GM12878 (cell line): ENCODE results near the gene MAN1B1. TPM values are rescaled to one million over a fixed set of nuclear protein-coding genes. Genes with fewer than 3 reads are reported as not detected.

ENCODE experiments used
- ATAC-seq: fragments of 200-7000 bp; cut with Tn5 transposase; 3 replicates; pipeline ENCODE4 v1.9.1; 2020; ENCODE audit warnings: mild to moderate bottlenecking, moderate library complexity
- BruUV-seq: library from RNA; stranded (reverse); fragments of 400-500 nt; replicated peaks from 2 replicates; lab custom pipeline; 2021; lab: Mats Ljungman, UMichigan
- CTCF ChIA-PET: fragments of 300-600 bp; sonication (Branson Sonifier 250); formaldehyde crosslinking; extraction: SDS; loops from one replicate; lab custom pipeline; 2021; ENCODE audit warnings: inconsistent platforms; lab: Yijun Ruan, JAX
- POLR2A ChIA-PET: fragments of 350-600 bp; formaldehyde crosslinking; extraction: SDS; loops from one replicate; lab custom pipeline; 2021; ENCODE audit warnings: inconsistent platforms; lab: Charles Lee
- RAD21 ChIA-PET: fragments of 300-600 bp; sonication (Branson Sonifier 250); formaldehyde crosslinking; loops from one replicate; lab custom pipeline; 2023; ENCODE audit warnings: antibody characterized with exemption; ENCODE audit not compliant: unreplicated experiment; lab: Charles Lee
- SMC1A ChIA-PET: fragments of 300-600 bp; sonication (Branson Sonifier 250); formaldehyde crosslinking; loops from one replicate; lab custom pipeline; 2023; ENCODE audit not compliant: unreplicated experiment, uncharacterized antibody; lab: Charles Lee
- DNase-seq: peaks from one replicate; pipeline ENCODE4 v3.0.0-alpha.2; 2011; ENCODE audit warnings: low read depth, low spot score
- FAIRE-seq: peaks from 3 replicates; lab custom pipeline; 2011; peaks lifted over from hg19 to GRCh38; lab: Jason Lieb, UNC
- H2AFZ ChIP-seq: 2 replicates; pipeline ENCODE4 v1.6.0; 2011; ENCODE audit warnings: low read depth, low read length, control low read depth; ENCODE audit not compliant: control insufficient read depth
- H3K27ac ChIP-seq: 2 replicates; pipeline ENCODE4 v1.5.1; 2011; ENCODE audit warnings: control low read depth; ENCODE audit not compliant: control insufficient read depth, insufficient read depth
- H3K27me3 ChIP-seq, 2 experiments: replicated peaks in 1 of 2; 2 replicates each; pipeline versions ENCODE4 v1.6.0 to v1.6.1; 2011; ENCODE audit warnings: low read length in 1 of 2; ENCODE audit not compliant: control insufficient read depth in 2 of 2, insufficient read depth in 2 of 2
- H3K36me3 ChIP-seq, 2 experiments: 2 replicates each; pipeline ENCODE4 v1.5.1; 2011; ENCODE audit warnings: low read length in 1 of 2; ENCODE audit not compliant: control insufficient read depth in 2 of 2, insufficient read depth in 2 of 2
- H3K4me1 ChIP-seq: 2 replicates; pipeline ENCODE4 v1.6.1; 2011; ENCODE audit warnings: mild to moderate bottlenecking, low read length, moderate library complexity, mixed read lengths; ENCODE audit not compliant: control insufficient read depth, insufficient read depth
- H3K4me2 ChIP-seq: 2 replicates; pipeline ENCODE4 v1.6.0; 2011; ENCODE audit warnings: control low read depth; ENCODE audit not compliant: control insufficient read depth, insufficient read depth
- H3K4me3 ChIP-seq: fragments of 200-600 bp; sonication (generic); 2 replicates; pipeline ENCODE4 v1.5.1; 2016
- H3K79me2 ChIP-seq: 2 replicates; pipeline ENCODE4 v1.6.0; 2011; ENCODE audit warnings: low read length; ENCODE audit not compliant: control insufficient read depth, insufficient read depth
- H3K9ac ChIP-seq: 2 replicates; pipeline ENCODE4 v1.8.0; 2011; ENCODE audit warnings: low read length, control low read depth, mixed read lengths; ENCODE audit not compliant: control insufficient read depth, insufficient read depth
- H3K9me3 ChIP-seq: replicated peaks from 3 replicates; pipeline ENCODE4 v1.5.1; 2011; ENCODE audit warnings: mild to moderate bottlenecking, low read length; ENCODE audit not compliant: control insufficient read depth, insufficient read depth
- H4K20me1 ChIP-seq: 2 replicates; pipeline ENCODE4 v1.6.0; 2011; ENCODE audit not compliant: control insufficient read depth, insufficient read depth
- ATF3 ChIP-seq: IDR thresholded peaks from 2 replicates; pipeline ENCODE4 v1.6.1; 2011; ENCODE audit warnings: low read depth, mild to moderate bottlenecking, low read length, moderate library complexity, borderline replicate concordance; ENCODE audit errors: extremely low read depth
- KLF5 ChIP-seq: fragments of 450-650 bp; IDR thresholded peaks from 2 replicates; pipeline ENCODE4 v1.6.1; 2014; ENCODE audit warnings: mild to moderate bottlenecking; ENCODE audit not compliant: partially characterized antibody
- MTA2 ChIP-seq: fragments of 450-650 bp; IDR thresholded peaks from 2 replicates; pipeline ENCODE4 v1.6.1; 2016; ENCODE audit warnings: low read depth, mild to moderate bottlenecking, moderate library complexity
- POLR2AphosphoS2 ChIP-seq: IDR thresholded peaks from 2 replicates; pipeline ENCODE4 v1.6.1; 2011; ENCODE audit warnings: low read depth, mild to moderate bottlenecking, low read length, improper control_type of control experiment, moderate library complexity
- RAD51 ChIP-seq: fragments of 450-650 bp; IDR thresholded peaks from 2 replicates; pipeline ENCODE4 v1.6.1; 2016; ENCODE audit warnings: moderate library complexity, mild to moderate bottlenecking, inconsistent platforms
- TCF12 ChIP-seq: IDR thresholded peaks from 2 replicates; pipeline ENCODE4 v1.6.1; 2011; ENCODE audit warnings: low read depth, mild to moderate bottlenecking, low read length
- WGBS: methylation state at CpG from one replicate; pipeline ENCODE4 v1.1.6; 2016; ENCODE audit warnings: low lambda C conversion rate; ENCODE audit not compliant: insufficient replicate concordance, insufficient coverage; ENCODE audit errors: missing lambda C conversion rate; 5-methylcytosine and 5-hydroxymethylcytosine counted together
- in situ Hi-C: fragments of 300-500 bp; cut with MboI; formaldehyde crosslinking; loops from 9 replicates; pipeline ENCODE4 v1.14.3; 2018; ENCODE audit warnings: mixed read lengths
- intact Hi-C: fragments of 100-400 bp; cut with micrococcal nuclease; formaldehyde crosslinking; loops from one replicate; pipeline ENCODE4 v1.14.2; 2022; ENCODE audit not compliant: unreplicated experiment
- polyA plus RNA-seq, 11 experiments: library from polyadenylated mRNA; depleted of rRNA in 4 of 11; unstranded in 6 of 11; stranded (reverse) in 5 of 11; fragments of >200 nt; fragmentation: Nextera tagmentation in 4 of 11; fragmentation: Illumina TruSeq in 1 of 11; extraction: Ambion mirVana in 4 of 11; extraction: Trizol in 1 of 11; gene quantifications; 1 replicate in 1 of 11; 2 replicates in 10 of 11; pipeline versions ENCODE4 v1.2.1 to v1.2.3, GENCODE V29; 2011 to 2016; ENCODE audit warnings: inconsistent platforms in 2 of 11, missing spikeins in 2 of 11, low read depth in 1 of 11
- total RNA-seq, 4 experiments: library from RNA; depleted of rRNA in 3 of 4; stranded (reverse); fragments of >200 nt in 3 of 4; fragmentation: Illumina TruSeq in 1 of 4; extraction: Trizol in 1 of 4; gene quantifications; 2 replicates each; pipeline versions ENCODE4 v1.2.1 to v1.2.3, GENCODE V29; 2013 to 2021
- TF ChIP-seq, protein P1 (sequence below): IDR thresholded peaks from 2 replicates; pipeline ENCODE4 v1.6.1; 2011; ENCODE audit warnings: low read depth, low read length, improper control_type of control experiment, borderline replicate concordance

MAN1B1 gene
- total and polyA plus RNA-seq, 10 of the 15 experiments (the other 5 are each of a cell fraction or from before 2014, with no cell fraction given), result 0.71 to 34.1 (median 22.7) TPM

DNA sequence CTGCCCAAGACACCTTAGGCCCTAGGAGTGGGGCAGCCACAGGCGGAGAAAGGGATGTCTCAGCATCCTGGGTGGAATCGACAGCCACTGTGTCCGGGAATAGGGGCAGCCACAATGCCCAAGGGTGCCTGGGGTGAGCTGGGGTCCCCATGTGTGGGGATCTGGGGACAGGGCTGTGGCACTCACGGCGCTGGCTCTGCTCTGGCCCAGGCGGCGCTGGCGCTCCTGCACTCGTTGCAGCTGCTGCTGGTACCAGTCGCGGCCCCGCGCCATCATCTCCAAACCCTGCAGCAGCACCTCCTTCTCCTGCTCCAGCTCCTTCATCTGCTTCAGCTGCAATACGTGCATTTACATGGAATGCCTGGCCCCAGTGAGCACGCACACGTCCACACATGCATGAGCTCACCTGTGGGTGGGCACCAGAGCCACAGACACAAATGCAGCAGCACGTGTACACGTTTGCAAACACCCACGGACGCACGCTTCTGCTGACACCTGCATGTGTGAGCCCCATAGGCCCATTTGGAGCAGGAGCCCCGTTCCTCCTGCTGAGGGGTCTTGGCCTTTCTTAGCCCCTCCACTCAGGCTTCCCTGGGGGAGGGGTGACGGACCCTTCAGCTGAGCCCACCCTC, 21.3 kb upstream of the MAN1B1 start:
- POLR2A ChIA-PET, result interaction anchor here (2.5 kb wide), 1 partner anchor 85 kb away, joined by 13 read pairs; no protein-coding TSS in a partner anchor
- BruUV-seq, result no TSS peak

More for the DNA sequence above, 21.3 kb upstream of the MAN1B1 start:
- ChIA-PET CTCF (interaction anchor here (0.6 to 7.9 kb wide), 8 partner anchors 17 to 279 kb away, joined by 3 to 81 read pairs (median 6); partner anchors contain the start of genes MAN1B1 and NPDC1), RAD21 (interaction anchor here (3.1 kb wide), 1 partner anchor 19 kb away, joined by 18 read pairs; the partner anchor contains the start of gene NPDC1), SMC1A (interaction anchor here (1.5 kb wide), 1 partner anchor 19 kb away, joined by 5 read pairs; no protein-coding TSS in a partner anchor)
- 84% methylated on average over 15 of the region's 23 CpGs for WGBS
- intact Hi-C loops (loop anchor here (5.0 kb wide), 1 partner anchor 52 kb away; no protein-coding TSS in a partner anchor), in situ Hi-C loops (no loop called here)
- FAIRE-seq (no peak), ATAC-seq (no peak), DNase-seq (no peak)
- H3K4me2 ChIP-seq, result no peak overlapping the region
- H4K20me1 ChIP-seq, result no peaks in the 10 kb centered on the region
- no peak overlapping the region for H2AFZ ChIP-seq
- H3K4me1 ChIP-seq, result peaks cover 18% of the 10 kb centered on the region
- no peak overlapping the region for H3K4me3 ChIP-seq
- no peaks in the 10 kb centered on the region for H3K9me3 ChIP-seq
- H3K9ac ChIP-seq, result no peak overlapping the region
- peaks cover 7% of the 10 kb centered on the region for H3K79me2 ChIP-seq
- no peaks in the 10 kb centered on the region for H3K27me3 ChIP-seq
- no peak for TF ChIP-seq ATF3
- no peak for TF ChIP-seq KLF5
- TF ChIP-seq MTA2, result no peak
- no peak for TF ChIP-seq POLR2AphosphoS2
- TF ChIP-seq RAD51, result no peak
- no peak for TF ChIP-seq TCF12
- TF ChIP-seq, protein P1, sequence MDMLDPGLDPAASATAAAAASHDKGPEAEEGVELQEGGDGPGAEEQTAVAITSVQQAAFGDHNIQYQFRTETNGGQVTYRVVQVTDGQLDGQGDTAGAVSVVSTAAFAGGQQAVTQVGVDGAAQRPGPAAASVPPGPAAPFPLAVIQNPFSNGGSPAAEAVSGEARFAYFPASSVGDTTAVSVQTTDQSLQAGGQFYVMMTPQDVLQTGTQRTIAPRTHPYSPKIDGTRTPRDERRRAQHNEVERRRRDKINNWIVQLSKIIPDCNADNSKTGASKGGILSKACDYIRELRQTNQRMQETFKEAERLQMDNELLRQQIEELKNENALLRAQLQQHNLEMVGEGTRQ, result no peak
- TF ChIP-seq, all 136 proteins: peak for 0
- Histone ChIP-seq H3K36me3 (no peaks in the 10 kb centered on the region; a peak in 2 of 4 replicates), H3K27ac (no peak overlapping the region)
